NCI-H524 treated with DMSO at 0.1 percent for 48 hours (cell line): ENCODE data around the gene ABCC2.
"Not testable (repeated sequence)": the region's sequence is repeated elsewhere in the genome, so short reads cannot be mapped to it uniquely, and the experiment has no call there.

ENCODE experiments used
- DNase-seq: peaks from one replicate; lab custom pipeline; 2025; lab: John Stamatoyannopoulos, UW

ABCC2 gene

GRCh38 chr10:99782447-99783286 is at the start of gene ABCC2:
ABCC2 (plus strand) TSS chr10:99782640; CDS start chr10:99782845, 205 bp downstream.
- DNase-seq: no peak

- no peak for DNase-seq
Observed at GRCh38 chr10:99733366-99733765, 49.1 kb upstream of the ABCC2 start.

DNA sequence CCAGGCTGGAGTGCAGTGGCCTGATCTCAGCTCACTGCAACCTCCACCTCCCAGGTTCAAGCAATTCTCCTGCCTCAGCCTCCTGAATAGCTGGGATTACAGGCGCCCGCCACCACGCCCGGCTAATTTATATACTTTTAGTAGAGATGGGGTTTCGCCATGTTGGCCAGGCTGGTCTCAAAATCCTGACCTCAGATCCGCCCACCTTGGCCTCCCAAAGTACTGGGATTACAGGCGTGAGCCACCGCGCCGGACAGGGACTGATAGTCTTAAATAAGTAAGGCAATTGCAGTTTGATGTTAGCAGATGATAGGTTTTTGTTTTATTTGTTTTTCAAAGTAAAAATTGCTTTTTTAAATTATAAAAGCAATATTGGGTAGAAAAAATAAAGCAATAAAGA is 48.3 kb upstream of the ABCC2 start:
- not testable (repeated sequence) for DNase-seq

- no peak for DNase-seq
Observed at GRCh38 chr10:99740260-99740659, 42.2 kb upstream of the ABCC2 start.

- no peak for DNase-seq
Observed at GRCh38 chr10:99740933-99741559, 41.4 kb upstream of the ABCC2 start.

DNA sequence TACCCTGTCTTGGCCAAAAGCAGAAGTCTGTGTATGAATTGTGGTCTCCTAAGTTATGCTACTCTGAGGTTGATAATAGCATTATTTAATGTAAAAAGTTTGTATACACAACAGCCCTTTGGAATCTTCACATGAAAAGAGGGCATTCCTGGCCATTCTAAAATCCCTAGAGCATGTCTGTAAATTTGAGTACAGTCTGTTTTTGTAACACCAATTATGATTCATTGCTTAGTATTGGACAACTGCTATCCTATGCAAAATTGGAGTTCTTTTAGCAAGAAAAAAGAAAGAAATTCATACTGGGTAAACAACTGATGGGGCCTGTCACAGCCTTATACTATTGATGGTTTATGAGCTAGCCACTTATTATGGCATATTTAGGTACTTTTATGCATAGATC is 40.2 kb upstream of the ABCC2 start:
- DNase-seq: no peak

- DNase-seq: no peak
Observed at GRCh38 chr10:99742701-99743100, 39.7 kb upstream of the ABCC2 start.

DNA sequence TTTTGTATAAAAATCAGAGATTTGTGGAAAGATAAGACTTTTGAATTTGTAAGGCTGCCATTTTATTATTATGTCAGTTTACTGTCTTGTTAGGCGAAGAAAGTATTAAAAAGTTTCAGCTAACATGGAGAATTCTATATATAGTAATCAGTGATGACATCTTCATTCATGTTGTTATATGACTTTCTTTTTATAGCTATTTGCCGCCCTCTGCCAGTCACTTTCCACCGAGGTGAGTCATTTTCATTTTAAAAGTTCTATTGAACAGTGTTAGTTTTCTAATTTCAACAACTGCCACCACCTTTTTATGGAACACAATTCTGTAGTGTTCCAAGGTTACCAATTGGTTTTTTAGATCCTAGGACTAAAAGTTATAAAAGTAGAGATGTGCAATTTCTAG is 38.6 kb upstream of the ABCC2 start:
- no peak for DNase-seq

DNA sequence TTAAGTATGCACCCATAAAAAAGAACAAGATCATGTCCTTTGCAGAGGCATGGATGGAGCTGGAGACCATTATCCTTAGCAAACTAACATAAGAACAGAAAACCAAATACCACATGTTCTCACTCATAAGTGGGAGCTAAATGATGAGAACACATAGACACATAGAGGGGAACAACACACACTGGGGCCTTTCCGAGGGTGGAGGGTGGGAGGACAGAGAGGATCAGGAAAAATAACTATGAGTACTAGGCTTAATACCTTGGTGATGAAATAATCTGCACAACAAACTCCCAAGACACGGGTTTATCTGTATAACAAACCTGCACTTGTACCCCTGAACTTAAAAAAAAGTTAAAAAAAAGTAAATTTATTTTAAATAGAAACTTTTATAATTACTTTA is 36.3 kb upstream of the ABCC2 start:
- DNase-seq: not testable (repeated sequence)

- DNase-seq: no peak
Observed at GRCh38 chr10:99748823-99749451, 33.5 kb upstream of the ABCC2 start.

- DNase-seq: no peak
Observed at GRCh38 chr10:99750641-99751040, 31.8 kb upstream of the ABCC2 start.

GRCh38 chr10:99754670-99755069 is 27.8 kb upstream of the ABCC2 start:
- no peak for DNase-seq

DNA sequence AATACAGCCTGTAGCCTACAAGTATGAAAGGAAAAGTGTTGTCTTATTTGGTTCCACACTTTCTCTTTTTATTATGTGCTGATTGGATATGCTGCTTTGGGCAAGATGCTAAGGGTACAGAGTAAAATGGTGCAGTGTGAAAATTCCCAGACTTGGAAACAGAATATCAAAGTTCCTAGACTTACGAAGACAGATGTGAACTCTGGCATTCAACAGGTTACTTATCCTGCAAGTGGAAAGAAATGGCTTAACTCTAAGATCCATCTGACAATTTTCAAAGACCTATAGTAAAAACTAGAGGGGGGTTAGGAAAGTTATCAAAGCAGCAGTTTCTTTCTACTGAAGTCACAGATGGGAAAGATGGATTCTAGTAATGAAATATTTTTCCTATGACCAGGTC is 26.3 kb upstream of the ABCC2 start:
- no peak for DNase-seq

- no peak for DNase-seq
Observed at GRCh38 chr10:99758211-99758891, 24.1 kb upstream of the ABCC2 start.

- DNase-seq: no peak
Observed at GRCh38 chr10:99760321-99760720, 22.1 kb upstream of the ABCC2 start.

- DNase-seq: no peak
Observed at GRCh38 chr10:99761365-99761764, 21.1 kb upstream of the ABCC2 start.

GRCh38 chr10:99765672-99766301 is 16.7 kb upstream of the ABCC2 start:
- no peak for DNase-seq

GRCh38 chr10:99766302-99766681 is 16.1 kb upstream of the ABCC2 start:
- DNase-seq: no peak

GRCh38 chr10:99767901-99768300 is 14.5 kb upstream of the ABCC2 start:
- no peak for DNase-seq

GRCh38 chr10:99768556-99768955 is 13.9 kb upstream of the ABCC2 start:
- DNase-seq: no peak

GRCh38 chr10:99769706-99770105 is 12.7 kb upstream of the ABCC2 start:
- DNase-seq: no peak

GRCh38 chr10:99770408-99771045 is 11.9 kb upstream of the ABCC2 start:
- no peak for DNase-seq
